GM21390 (cell line): ENCODE results near the gene CDCA4.
"Not testable (repeated sequence)": the region's sequence is repeated elsewhere in the genome, so short reads cannot be mapped to it uniquely, and the experiment has no call there.

Experiments
- ATAC-seq: cut with Tn5 transposase; IDR thresholded peaks from one replicate; pipeline ENCODE4 v1.9.1; 2021; ENCODE audit not compliant: unreplicated experiment

The CDCA4 gene

DNA sequence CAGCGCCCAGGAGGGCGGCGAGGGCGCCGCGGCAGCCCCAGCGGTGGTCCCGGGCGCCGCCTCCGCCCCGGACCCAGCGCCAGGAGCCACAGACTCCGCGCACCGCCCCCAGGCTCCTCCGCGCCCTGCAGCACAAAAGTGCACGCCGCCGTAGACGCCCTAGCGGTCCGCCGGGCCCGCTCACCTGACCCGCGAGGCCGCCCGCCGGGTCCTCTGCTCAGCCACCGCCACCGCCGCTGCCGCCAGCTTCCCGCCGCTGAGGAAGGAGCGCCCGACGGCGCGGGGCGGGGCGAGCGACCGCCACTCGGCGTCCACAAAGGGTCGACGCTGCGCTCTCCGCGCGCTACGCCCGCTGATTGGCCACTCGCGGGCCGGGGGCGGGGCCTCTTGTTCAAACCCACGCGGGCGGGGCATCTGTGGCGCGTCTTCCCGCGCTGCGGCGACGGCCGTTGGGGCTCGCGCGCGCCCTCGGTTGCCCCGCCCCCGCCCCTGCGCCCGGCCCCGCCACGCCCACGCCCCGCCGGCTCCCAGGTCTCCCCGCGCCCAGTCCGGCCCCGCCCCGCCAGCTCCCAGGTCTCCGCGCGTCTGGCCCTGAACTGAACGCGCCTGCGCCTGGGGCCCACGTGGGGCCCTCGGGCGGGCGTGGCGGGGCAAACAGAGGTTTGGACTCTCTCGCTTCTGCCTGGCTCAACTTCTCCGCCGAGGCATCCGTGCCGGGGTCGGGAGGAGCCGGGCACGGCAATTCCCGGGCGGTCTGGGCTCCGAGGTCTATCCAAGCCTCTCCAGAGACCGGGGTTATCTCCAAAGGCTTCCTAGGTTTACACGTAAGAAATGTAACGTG lies at the start of gene CDCA4:
TSS of gene CDCA4 (minus strand) at position 269 of the 841 bp plus-strand sequence. CDS start 9,154 bp downstream, outside the sequence.
- peak; percentile 73 for ATAC-seq

DNA sequence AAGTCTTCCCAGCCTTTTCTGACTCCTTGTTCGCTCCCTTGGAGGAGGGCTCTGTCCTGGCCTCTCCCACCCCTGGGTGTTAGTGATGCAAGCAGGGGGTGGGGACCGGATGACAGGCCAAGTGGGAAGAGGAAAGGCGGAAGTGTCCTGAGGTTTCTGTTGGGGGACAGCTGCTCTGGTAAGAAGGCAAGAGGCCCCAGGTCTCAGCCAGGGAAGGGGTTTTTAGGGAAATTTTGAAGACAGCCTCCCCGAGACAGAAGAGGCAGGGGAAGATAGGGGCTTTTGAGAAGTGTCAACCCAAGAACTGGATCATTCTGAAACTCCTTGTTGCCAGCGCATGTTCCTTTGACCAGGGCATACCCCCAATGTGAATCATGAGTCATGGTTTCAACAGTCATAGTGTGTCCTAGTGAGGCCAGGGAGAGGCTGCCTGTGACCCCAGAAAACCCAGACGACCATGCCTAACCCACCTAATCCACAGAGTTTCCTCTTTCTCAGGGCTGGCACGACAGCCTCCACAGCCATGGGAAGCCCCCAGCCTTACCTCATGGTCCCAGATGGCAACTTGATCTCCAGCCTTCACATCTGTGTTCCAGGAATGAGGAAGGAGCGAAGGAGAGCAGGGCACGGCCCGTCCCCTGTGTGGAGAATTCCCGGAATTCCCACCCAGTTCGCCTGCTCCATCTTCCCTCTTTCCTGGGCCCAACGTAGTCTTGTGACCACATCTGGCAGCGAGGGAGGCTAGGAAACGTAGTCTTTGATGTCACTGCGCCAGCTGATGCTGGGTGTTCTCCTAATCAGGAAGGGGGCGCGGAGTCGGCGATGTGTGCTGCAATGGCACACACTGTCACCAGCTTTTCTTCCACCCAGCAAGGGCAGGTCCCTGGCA lies 49.2 kb upstream of the CDCA4 start:
- peak; percentile 34 for ATAC-seq

DNA sequence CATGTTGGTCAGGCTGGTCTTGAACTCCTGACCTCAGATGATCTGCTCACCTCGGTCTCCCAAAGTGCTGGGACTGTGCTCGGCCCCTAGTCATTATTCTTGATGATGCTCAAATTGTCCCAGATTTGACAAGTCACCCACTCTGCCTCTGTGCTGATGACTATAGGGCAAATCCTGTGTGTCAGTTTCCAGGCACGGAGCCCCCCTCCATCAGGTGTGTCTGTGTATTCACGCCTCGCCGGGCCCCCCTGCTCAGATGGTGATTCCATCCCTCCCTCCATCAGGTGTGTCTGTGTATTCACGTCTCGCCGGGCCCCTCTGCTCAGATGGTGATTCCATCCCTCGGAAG lies 48.6 kb upstream of the CDCA4 start:
- ATAC-seq, result no peak

DNA sequence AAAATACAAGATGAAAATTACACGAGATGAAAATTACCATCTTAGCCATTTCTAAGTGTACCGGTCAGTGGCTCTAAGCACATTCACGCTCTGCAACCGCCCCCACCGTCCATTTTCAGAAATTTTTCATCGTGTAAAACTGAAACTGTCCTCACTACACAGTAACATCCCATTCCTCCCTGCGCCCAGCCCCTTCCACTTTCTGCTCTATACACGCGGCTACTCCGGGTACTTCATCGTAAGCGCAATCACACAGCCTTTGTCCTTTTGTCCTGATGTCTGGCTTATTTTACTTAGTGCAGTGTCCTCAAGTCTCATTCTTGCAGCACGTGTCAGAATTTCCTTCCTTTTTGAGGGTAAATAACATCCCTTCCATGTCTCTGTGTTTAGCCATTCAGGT lies 47.9 kb upstream of the CDCA4 start:
- no peak for ATAC-seq

DNA sequence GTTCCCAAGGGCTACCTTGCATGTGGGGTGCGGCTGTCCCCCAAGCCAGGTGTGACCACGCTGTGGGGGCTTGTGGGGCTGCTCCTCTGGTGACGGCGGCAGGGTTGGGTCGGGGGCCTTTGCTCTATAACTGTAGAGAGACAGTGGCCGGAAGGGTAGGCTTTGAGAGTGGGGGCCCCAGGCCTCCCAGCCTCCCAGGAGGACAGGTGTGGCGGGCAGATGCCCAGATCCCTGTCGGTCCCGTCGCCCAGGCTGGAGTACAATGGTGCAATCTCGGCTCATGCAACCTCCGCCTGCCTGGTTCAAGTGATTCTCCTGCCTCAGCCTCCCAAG lies 47.1 kb upstream of the CDCA4 start:
- no peak for ATAC-seq

DNA sequence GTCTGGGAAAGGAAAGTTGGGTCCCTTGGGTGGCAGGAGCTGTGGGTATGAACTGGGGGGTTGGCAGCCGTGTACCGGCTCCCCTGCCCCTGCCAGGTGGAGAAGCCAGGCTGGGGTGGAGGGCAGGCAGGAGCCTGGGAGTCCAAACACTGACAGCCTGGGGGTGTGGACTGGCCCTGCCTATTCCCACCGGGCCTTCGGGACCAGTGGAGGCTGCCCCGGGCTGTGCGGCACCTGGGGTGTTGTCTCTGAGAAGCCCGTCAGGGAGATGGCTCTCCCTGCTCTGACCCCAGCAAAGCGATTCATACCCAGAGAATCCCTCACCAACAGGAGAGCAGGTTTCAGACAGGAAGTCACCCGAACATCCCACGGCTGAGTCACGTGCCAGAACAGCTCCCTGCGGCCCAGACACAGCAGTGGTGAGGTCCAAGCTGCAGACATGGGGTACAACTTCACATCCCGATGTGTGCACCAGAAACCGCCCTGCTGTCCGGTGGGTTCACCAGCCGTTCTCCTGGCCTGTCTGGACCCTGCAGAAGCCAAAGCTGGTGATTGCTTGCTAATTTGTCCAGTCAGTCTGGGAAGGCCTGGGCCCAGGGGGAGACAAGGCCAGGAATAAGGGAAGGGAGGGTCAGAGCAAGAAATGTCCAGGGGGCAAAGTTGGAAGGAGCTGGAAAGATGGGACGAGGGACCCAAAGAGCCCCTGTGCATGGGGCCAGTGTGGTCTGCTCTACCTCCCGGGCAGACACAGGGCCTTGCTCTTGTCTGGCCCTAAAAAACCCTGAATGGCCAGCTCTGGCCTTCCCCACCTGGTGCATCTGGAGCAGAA lies 46.5 kb upstream of the CDCA4 start:
- ATAC-seq, result no peak

DNA sequence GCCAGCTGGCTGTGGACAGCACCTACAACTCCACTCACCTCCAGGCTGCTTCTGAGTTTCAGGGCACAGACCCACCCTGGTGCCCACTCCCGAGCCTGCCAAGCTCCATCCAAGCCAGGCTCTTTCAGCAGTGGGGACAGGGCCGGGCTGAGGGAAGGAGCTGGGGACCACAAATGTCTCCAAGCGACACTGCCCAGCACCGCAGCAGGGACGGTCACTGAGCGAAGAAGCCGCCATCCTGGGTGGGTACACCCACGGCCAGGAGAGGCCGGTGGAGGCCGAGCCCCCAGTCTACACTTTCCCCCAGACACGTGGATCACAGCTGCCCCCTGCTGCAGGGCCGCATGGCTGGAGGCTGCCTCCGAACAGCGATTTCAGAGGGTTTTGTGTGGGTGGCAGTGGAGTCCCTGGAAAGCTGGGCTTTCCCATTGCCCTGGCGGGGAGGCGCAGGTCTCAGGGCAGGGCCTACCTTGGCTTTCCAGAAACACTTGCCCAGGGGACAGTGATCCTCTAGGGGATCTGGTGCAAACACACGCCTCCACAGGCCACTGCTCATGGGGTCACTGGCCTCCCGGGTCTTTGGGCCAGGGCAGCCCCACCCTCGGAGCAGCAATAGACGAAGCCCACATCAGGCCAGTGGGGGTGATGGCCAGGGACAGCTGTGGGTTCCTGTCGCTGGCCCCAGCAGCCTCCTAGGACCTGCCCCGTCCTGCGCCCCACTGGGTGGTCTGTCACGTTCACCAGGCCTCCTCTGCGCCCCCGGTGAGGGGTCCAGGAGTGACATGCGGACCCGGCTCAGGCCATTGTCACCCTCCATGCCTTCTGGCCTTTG lies 45.6 kb upstream of the CDCA4 start:
- ATAC-seq, result no peak

DNA sequence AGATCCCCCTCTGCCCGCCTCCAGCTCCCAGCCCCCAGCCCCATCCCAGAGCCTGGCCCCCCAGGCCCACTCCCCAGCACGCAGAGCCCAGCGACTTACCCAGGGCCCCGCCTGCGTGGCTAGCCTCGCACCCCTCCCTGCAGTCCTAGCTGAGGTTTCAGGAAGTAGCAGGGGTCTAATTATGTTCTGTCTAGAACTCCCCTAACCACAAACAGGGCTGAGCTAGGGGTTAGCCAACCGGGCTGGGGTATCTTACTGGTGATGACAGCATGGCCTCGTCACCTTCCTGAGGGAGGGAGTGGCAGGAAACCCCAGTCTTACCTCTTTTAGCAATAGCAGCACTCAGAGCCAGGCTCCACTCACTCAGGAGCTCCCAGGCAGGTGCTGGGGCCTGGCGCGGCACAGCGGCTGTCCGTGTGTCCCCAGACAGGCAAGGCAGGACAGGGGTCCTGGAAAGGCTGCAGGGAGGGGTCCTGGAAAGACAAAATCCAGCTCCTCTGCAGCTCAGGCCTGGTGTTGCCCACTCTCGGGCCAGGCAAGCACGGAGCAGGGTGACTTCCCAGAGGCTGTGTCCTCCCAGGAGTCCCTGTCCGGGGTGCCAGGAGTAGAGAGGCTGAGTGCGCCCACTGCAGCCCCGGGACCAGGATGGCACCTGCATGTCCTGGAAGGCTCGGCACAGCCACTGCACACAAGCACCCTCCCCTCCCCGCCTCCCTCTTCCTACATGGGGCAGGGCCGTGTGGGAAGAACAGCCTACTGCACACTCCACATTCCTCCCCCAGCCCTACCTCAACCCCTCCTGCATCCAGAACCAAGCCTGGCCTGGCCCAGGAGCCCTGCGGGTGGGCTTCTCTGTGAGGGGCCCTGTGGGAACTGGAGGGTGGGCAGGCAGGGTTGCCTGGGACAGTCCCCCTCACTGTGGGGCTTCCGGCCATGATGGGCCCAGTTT lies 44.7 kb upstream of the CDCA4 start, which contains the start of gene GPR132:
TSS of gene GPR132 (minus strand) at position 151 of the 949 bp plus-strand sequence. CDS start 10,010 bp downstream, outside the sequence.
- ATAC-seq, result peak; percentile 47

DNA sequence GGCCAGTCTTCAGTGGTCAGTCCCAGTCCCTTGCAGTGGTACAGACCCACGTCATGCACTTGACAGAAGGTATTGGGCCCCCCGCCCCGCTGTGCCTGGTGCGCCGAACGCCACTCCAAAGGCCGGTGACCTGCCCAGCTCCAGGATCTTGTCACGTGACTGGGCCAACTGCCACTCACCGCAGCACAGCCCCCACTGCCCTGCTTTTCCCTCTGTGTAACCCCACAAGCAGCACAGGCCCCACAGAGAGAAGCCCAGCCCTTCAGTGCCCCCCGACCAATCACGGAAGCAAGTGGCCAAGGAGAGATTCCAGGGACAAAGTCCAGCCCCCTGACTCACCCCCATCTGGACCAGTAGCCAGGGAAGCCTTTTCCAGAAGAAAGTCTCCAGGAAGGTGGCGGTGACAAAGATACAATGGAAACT lies 43.8 kb upstream of the CDCA4 start:
- ATAC-seq, result no peak

DNA sequence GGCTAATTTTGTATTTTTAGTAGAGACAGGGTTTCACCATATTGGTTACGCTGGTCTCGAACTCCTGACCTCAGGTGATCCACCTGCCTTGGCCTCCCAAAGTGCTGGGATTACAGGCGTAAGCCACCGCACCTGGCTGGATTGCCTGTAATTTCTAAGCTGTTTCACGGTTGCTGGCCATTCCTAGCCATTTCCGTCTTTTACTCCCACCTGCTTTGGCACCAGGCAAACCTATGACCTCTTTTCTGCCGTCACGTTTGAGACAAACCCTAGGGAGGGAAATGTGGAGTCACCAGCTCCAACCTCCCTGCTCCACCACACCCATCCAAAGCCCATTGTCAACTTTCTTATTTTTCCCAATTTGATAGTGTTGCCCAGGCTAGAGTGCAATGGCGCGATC lies 43.1 kb upstream of the CDCA4 start:
- no peak for ATAC-seq

DNA sequence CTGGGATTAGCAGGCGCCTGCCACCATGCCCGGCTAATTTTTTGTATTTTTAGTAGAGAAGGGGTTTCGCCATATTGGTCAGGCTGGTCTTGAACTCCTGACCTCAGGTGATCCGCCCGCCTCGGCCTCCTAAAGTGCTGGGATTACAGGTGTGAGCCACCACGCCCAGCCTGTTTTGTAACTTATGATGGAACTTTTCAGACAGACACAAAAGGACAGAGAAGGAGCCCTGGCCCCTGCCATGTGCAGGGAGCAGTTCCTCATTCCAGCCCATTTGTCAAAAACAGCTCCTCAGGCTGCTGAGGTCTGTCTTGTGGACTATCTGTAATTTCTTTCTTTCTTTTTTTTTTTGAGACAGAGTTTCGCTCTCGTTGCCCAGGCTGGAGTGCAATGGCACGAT lies 42.6 kb upstream of the CDCA4 start:
- not testable (repeated sequence) for ATAC-seq

DNA sequence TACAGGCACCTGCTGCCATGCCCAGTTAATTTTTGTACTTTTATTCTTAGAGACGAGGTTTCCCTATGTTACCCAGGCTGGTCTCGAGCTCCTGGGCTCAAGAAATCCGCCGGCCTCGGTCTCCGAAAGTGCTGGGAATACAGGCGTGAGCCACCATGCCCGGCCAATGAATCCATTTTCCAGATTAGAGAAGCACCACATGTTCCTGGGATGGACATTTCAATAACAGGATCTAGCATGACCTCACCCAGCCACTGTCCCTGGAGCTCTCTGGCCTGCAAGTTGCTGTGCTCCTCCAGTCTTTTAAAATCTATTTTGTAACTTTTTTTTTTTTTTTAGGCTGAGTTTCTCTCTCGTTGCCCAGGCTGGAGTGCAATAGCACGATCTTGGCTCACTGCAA lies 42.2 kb upstream of the CDCA4 start:
- ATAC-seq, result no peak

DNA sequence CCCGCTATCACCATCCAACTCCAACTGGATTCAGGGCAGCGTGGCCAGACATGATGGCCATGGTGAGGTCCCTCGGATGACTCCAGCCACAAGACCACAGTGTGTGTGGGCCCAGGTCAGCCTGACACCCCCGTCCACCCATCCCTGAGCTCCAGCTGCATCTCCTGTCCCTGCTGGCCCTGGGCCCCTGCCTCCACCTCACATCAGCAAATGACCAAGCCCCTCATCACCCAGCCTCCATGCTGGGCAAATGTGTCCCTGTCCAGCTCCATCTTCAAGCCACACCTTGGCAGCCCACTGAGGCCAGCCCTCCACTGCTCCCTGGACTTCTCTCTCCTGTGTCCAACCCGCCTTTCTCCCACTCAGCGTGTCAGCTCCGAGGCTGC lies 41.2 kb upstream of the CDCA4 start:
- ATAC-seq, result no peak

DNA sequence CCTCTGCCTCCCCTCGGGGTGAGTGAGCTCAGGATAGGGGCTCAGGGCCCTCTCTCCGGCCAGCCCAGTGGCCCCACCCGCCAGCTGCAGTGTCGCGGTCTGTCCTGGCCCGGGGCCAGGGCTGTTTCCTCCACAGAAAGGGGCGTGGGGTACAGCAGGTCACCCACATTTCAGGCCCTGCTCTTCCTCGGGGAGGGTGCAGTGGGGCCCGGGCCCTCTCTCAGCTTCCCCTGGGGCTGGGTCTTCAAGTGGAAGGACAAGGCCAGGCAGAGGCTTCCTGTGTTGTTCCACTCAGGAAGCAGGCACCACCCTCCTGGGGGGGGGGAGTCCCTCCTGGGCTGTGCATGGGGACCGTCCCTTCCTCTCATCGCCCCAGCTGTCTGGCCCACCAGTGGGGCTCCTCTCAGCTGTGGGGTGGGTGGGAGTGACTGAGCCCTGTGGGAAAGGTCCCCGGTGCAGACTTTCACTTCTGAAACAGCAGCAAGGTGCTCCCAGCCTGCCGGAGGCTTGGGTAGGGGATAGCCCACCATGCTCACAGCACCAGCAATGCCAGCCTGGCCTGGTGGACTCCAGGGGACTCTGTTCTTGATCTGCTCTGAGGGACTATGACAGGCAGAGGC lies 40.7 kb upstream of the CDCA4 start:
- no peak for ATAC-seq

DNA sequence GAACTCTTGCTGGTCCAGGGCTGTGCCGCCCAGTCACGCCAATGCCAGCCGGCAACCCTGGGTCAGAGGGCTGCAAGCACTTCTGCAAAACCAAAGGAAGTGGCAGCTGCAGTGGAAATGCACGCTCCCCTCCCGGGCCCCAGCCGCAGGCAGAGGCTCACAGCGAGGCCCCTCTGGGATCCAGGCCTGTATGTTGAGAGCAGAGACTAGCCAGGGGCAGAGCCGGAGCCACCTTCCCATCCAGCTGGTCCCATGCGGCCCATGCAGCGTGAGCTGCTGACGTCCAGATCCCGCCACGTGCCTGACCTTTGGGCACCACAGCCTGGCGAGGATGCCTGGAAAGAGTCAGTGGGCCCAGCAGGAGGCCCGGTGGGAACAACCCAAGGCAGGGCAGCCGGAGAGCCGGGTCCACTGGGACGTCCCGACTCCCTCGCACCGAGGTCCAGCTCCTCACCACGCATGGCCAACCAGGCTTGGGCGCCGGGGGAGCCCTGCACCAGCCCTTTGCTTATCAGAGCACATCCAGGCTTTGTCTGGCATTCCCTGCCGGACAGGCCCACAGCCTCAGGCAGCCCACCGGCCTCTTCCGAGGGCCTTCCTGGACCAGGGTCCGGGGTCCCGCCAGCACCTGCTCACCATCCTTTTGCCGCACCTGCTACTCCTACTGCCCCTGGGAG lies 40.0 kb upstream of the CDCA4 start:
- ATAC-seq, result no peak

DNA sequence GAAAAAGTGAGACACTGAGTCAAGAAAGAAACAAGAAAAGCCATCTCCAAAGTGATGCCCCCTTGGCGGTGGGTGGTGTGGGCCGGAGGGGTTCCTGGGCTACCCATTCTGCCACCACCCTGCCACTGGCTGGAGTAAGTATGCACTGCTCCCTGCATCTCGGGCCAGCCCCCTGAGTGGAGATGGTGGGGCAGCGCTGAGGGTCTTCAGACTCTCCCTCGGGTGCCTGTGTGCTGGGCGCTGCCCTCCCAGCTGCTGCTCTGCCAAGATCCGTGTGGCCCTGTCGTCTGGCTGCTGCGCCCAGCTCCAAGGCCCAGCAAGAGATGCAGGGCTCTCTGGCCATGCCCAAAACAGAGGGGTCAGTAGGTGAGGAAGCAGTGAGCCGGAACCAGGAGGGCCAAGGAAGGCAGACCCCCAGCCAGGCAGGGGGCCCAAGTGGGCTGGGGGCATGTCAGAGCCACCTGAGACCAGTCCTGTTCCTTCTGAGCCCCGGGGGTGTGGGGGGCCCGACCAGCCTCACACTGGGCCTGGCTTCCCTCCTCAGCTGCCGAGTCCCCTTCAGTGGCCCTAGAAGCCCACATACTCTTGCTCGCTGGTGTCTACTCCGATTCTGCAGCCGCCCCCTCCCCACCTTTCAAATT lies 39.2 kb upstream of the CDCA4 start:
- no peak for ATAC-seq

DNA sequence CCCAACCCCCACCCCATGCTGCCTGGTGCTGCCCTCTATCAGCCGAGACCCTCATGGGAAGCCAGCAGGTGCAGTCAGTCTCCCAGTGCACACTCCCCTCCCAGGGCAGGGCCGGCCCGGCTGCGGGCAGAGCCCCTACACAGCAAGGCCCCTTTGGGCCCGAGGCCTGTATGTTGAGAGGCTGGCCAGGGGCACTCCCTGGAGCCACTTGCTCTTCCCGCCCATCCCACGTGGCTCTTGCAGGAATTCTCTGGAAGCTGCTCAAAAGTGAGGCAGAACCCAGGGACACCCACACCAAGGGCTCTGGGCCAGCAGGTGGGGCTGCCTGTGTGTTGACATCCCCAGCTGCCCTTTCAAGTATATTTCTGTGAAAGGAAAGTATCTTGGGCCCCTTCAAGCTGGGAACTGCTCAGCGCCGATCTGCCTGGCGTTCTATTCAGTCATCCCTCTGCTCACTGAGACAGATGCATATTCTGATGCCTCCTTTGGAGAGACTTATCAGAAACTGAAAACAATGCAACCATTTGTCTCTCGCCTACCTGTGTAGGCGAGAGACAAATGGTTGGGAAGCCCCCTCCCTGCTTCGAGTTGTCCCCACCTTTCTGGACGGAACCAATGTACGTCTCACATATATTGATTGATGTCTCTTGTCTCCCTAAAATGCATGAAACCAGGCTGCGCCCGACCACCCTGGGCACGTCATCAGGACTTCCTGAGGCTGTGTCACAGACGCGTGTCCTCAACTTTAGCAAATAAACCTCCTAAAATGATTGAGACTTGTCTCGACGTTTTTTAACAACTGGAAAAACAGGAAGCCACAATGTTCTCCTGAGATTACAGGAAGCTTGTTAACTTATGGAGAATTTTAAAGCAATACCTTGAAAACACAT lies 38.4 kb upstream of the CDCA4 start:
- no peak for ATAC-seq
